GM19452 (cell line): Measurements from ENCODE around the gene GTF3C5.
"Not testable (repeated sequence)": the region's sequence is repeated elsewhere in the genome, so short reads cannot be mapped to it uniquely, and the experiment has no call there.

ENCODE experiments used
- ATAC-seq: cut with Tn5 transposase; IDR thresholded peaks from one replicate; pipeline ENCODE4 v1.9.1; 2021; ENCODE audit not compliant: unreplicated experiment

GTF3C5 gene

DNA sequence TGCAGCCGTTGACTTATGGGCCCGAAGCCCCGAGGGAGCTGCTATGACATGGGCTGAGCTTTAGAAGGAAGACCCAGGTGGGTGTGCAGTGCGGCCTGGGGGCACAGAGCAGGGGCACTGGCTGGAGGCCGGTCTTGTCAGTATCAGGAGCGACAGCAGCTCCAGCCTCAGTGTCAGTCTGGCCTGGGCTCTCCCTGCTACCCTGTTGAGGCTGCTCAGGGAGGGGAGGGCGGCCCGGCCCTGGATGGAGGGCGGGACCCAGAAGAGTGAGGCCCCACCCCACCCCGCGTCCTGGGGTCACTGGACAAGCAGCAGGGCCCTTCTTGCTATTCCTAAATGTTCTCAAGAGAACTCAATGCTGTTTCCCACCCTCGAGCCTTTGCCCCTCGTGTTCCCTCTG lies 34.3 kb upstream of the GTF3C5 start:
- ATAC-seq, result no peak

- no peak for ATAC-seq
These were observed 33.2 kb upstream of the GTF3C5 start for GRCh38 chr9:132997591-132997990.

DNA sequence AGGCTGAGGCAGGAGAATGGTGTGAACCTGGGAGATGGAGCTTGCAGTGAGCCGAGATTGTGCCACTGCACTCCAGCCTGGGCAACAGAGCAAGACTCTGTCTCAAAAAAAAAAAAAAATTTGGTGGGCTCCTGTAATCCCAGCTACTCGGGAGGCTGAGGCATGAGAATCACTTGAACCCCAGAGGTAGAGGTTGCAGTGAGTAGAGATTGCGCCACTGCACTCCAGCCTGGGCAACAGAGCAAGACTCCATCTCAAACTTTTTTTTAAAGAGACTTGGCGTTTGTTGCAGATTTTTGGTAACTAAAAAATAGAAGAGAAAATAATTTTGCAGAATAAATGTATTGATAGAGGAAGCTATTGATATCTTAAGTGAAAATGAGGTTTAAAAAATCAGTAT lies 32.6 kb upstream of the GTF3C5 start:
- not testable (repeated sequence) for ATAC-seq

DNA sequence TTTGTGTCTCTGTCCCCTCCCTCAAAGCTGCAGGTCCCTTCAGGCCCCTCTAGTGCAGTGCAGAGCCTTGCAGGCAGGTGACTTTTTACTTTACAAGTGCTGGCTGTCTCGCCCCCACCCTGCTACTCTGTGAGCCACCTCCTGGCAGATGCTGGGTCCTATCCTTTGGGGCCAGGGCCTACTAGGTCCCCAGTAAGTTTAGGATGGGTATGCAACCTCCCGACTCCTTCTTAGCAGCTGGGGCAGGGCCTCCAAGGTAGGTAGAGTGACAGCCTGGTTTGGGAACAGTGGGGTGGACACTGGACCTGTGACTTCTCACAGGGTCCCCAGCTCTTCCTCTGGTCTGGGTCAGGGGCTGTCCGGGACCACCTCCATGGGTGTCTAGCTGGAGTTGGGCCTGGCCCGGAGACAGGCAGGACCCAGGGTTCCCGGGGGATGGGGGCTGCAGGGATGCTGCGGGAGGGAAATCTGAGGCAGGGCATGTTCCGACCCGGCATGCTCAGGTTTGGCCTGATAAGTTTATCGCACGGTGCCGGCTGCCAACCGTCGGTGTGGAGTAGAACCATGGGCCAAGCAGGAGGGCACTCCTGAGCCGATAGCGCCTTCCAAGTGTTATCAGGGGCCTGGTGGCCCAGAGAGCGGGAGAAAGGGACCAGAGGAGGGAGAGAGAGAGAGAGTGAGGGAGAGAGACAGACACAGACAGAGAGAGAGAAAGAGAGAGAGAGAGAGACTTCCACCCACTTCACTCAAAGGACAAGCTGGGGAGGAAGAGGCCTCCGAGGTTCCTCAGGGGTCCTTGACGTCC lies 31.8 kb upstream of the GTF3C5 start:
- no peak for ATAC-seq

GRCh38 chr9:133002147-133003070 lies 28.4 kb upstream of the GTF3C5 start:
- no peak for ATAC-seq

DNA sequence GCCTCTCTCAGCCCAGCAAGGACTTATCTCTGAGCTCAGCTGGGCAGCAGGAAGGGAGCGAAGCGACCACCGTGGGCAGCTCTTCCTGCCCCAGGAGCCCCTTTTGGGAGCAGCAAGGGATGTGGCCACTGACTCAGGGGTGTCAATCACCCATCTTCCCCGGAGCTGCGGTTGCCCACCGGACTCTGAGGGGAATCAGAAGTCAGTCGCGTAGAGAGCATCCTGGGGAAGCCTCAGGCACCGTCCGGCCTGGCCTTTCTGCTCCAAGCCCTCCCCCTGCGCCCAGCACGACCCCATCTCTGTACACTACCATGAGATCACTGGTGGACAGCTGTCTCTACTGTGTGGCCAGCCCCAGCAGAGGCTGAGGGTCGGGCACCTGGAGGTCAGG lies 27.7 kb upstream of the GTF3C5 start:
- ATAC-seq, result no peak

DNA sequence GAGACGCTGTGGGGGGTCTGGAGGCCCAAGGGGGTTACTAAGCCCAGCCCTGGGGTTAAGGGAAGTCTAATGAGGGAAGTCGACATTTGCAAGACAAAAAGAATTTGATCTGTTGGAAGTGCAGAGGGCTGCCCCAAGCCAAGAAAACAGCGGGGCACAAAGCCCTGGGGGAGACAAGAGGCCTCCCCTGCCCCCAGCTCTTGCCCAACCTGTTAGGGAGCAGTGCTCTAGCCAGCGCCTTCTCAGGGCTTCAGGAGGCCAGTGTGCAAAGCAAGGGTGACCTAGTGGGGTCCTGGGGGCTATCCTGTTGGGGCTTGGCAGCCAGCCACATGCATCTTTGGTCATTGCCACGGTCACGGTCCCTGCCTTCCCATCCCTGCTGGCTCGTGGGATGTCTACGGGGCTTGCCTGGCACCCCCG lies 27.1 kb upstream of the GTF3C5 start:
- ATAC-seq, result no peak

GRCh38 chr9:133004091-133004998 lies 26.5 kb upstream of the GTF3C5 start:
- ATAC-seq, result no peak

DNA sequence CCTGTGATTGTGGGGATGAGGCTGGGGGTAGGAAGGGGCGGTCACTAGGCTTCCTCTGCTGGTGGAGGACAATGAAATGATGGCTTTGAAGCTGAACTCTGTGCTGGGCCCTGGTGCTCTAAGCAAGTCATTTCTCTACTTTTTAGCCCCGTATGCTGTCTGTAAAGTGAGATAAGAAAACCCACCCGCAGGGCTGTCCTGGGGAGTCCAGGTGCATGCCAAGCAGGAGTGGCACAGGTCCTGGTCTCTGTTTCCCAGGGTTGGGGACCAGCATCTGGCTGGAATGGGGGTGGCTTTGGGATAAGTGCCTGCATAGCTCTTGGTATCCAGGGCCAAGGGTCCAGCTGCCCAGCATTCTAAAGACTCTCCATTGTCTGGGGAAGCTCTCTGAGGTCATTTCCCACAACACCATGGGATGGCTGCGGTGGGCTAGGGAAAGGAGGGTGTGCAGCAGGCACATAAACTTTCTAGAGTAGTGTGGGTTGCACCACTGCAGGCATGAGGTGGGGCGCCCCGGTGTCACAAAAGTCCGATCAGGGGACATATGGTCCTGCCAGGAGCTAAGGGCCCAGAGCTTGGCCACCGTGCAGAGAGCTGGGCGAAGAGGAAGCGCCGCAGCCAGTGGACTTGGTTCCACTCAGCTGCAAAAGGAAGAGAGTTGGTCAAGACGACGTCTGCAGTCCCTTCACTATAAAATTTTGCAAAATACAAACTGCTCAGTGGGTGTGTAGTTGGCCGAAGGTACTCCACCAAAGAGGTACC lies 25.6 kb upstream of the GTF3C5 start:
- no peak for ATAC-seq

- ATAC-seq, result no peak
These were observed 24.8 kb upstream of the GTF3C5 start for GRCh38 chr9:133005957-133006356.

- no peak for ATAC-seq
These were observed 24.0 kb upstream of the GTF3C5 start for GRCh38 chr9:133006731-133007352.

GRCh38 chr9:133008406-133008805 lies 22.4 kb upstream of the GTF3C5 start:
- ATAC-seq, result no peak

- no peak for ATAC-seq
These were observed 22.0 kb upstream of the GTF3C5 start for GRCh38 chr9:133008824-133009223.

DNA sequence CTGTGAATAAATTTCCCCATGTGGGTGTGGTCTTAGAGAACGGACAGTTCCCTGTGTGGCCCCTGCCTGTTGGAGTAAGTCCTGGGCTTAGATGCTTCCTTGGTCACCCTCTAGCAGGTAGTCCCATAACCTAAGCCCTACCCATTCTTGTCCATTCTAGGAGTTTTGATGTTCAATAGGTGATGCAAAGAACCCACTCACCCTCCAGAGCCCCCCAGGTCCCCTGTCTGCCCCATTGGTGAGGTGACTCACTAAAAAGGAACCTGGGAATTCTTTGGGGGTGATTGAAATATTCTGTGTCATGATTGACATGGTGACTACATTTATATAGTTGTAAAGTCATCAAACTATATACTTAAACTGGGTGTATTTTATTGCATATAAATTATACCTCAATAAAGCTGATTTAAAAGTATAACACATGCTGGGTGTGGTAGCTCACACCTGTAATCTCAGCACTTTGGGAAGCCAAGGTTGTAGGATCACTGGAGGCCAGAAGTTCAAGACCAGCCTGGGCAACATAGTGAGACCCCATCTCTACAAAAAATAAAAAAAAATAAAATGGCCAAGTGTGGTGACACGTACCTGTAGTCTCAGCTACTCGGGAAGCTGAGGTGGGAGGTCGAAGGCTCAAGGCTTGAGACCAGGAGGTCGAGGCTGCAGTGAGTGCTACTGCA lies 20.8 kb upstream of the GTF3C5 start:
- ATAC-seq, result no peak

- ATAC-seq, result no peak
These were observed 16.1 kb upstream of the GTF3C5 start for GRCh38 chr9:133014696-133015095.

DNA sequence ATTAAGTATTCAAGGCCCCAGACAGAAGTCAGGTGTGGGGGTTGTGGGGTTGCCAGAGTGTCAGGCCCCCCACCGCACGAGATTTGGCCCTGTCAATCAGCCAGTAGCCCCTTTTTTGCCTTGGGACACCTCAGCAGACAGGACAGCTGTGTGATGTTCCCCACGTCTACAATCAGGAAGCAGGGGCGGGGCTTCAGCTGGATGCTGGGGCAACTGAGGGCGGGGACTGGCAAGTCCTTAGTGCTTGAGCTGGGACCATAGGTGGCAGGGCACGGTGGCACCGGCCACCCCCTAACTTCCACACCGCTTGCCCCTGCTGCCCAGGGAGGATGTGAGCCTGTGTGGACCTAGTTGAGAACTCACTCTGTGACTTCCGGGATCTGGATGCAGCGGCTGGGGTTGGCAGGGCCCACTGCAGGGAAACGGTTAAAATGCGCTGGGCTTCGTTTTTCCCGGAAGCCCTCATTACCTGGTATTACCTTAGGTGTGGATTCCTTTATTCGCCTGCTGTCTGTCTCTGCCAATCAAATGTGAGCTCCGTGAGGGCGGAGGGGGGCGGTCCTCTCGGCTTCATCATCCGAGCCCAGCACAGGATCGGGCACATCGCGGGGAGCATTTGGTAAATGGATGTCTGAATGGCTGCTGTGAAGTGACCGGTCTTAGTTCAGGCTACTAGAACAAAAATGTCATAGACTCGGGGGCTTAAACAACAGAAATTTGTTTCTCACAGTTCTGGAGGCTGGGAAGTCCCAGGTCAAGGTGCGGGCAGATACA lies 7.5 kb upstream of the GTF3C5 start:
- no peak for ATAC-seq

DNA sequence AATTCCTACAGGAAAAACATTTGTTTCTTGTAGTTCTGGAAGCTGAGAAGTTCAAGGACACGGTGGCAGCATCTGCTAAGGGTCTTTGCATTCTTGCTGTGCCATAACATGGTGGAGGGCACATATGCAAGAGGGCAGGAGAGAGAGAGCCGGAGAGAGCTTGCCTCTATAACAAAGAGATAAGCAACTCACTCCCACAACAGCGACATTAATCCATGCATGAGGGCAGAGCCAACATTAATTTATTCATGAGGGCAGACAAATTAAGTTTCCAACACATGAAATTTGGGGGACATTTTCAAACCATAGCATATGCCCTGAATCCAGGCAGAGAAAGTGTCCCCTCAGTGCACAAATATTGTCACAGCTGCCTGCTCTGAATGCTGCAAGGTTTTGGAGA lies 4.4 kb upstream of the GTF3C5 start:
- no peak for ATAC-seq

DNA sequence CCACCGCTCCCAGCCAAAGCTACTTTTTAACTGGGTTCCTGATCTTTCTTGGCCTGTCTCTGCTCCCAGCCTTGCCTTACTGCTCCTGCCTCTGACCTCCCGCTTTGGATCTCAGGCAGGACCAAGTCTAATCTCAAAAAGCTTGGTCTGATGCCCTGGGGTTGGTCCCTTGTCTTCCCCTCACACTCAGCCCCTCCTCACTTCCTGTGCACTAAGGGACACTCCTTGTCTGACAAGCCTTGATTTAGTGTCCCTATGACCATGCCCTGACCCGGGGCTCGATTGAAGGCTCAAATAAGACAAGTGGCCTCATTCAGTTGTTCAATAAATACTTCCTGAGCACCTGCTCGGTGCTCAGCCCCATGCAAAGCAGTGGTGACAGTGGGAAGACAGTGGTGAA lies 3.7 kb upstream of the GTF3C5 start:
- ATAC-seq, result no peak

GRCh38 chr9:133028221-133028620 lies 2.6 kb upstream of the GTF3C5 start:
- ATAC-seq, result no peak
